GM13976 (cell line): Measurements from ENCODE around the gene VPS45.
A peak's percentile ranks its signal among the peaks of the same experiment; 100 is the strongest.

Source experiments
- DNase-seq: peaks from one replicate; pipeline ENCODE4 v3.0.0; 2012; ENCODE audit warnings: low spot score
- CTCF ChIP-seq: IDR thresholded peaks from 2 replicates; pipeline ENCODE4 v1.5.1; 2012; ENCODE audit warnings: borderline replicate concordance, mild to moderate bottlenecking; ENCODE audit not compliant: insufficient read depth; ENCODE audit errors: extremely low read depth, missing control alignments, control extremely low read depth
- in situ Hi-C: fragments of 300-500 bp; cut with MboI; formaldehyde crosslinking; loops from one replicate; pipeline ENCODE4 v1.12.0; 2022; ENCODE audit warnings: low sequenced_read_pairs, mixed read lengths, inconsistent platforms; ENCODE audit not compliant: unreplicated experiment

Gene VPS45

GRCh38 chr1:150148837-150149270, 81.3 kb downstream of the VPS45 start:
- DNase-seq = peak; percentile 40
- no peak for TF ChIP-seq CTCF

GRCh38 chr1:150149271-150150132, 81.9 kb downstream of the VPS45 start, which contains the start of gene PLEKHO1:
Gene PLEKHO1 (plus strand): TSS chr1:150149916. CDS start chr1:150150258, 342 bp downstream.
- no peak for TF ChIP-seq CTCF
- DNase-seq = peak; percentile 86

More at GRCh38 chr1:150148837-150149270, 81.3 kb downstream of the VPS45 start:
- in situ Hi-C loops = no loop called here

GRCh38 chr1:150150133-150151021, 82.8 kb downstream of the VPS45 start:
- no peak for TF ChIP-seq CTCF
- DNase-seq = no peak
- in situ Hi-C loops = loop anchor here (25.0 kb wide), 1 partner anchor 188 kb away; no protein-coding TSS in a partner anchor

More at GRCh38 chr1:150149271-150150132, 81.9 kb downstream of the VPS45 start, which contains the start of gene PLEKHO1:
- in situ Hi-C loops = loop anchor here (25.0 kb wide), 1 partner anchor 187 kb away; no protein-coding TSS in a partner anchor

- no peak for TF ChIP-seq CTCF
- in situ Hi-C loops = loop anchor here (25.0 kb wide), 1 partner anchor 189 kb away; no protein-coding TSS in a partner anchor
- DNase-seq = peak; percentile 52
Observed at GRCh38 chr1:150151291-150152181, 84.0 kb downstream of the VPS45 start.

GRCh38 chr1:150152182-150152536, 84.6 kb downstream of the VPS45 start:
- TF ChIP-seq CTCF = no peak
- no peak for DNase-seq
- in situ Hi-C loops = loop anchor here (25.0 kb wide), 1 partner anchor 190 kb away; no protein-coding TSS in a partner anchor
